Omental fat pad (tissue), 4 donors: ENCODE measurements around the gene TPGS1. TPM values are rescaled to one million over a fixed set of nuclear protein-coding genes. Genes with fewer than 3 reads are reported as not detected.

Experiments
- ATAC-seq: fragments of 150-250 bp; one replicate; pipeline ENCODE4 v1.9.1; 2016; ENCODE audit warnings: mild to moderate bottlenecking, moderate library complexity; ENCODE audit not compliant: low FRiP score
- DNase-seq: peaks from one replicate; pipeline ENCODE4 v3.0.0-alpha.2; 2019; ENCODE audit warnings: low spot score
- CTCF ChIP-seq, 3 donors: fragments of 450-650 bp; IDR thresholded peaks; one replicate each; pipeline ENCODE4 v1.5.1; 2016 to 2017; ENCODE audit warnings: antibody characterized with exemption in 3 of 3, mild to moderate bottlenecking in 3 of 3, moderate library complexity in 2 of 3
- total RNA-seq, 4 donors: library from RNA; depleted of rRNA; stranded (reverse); fragments of >200 nt; gene quantifications; one replicate each; pipeline ENCODE4 v1.1.0, GENCODE V29; 2016

Gene TPGS1
- total RNA-seq, 4 donors from 2014 or later = 45.5 to 61.2 (median 46.1) TPM

DNA sequence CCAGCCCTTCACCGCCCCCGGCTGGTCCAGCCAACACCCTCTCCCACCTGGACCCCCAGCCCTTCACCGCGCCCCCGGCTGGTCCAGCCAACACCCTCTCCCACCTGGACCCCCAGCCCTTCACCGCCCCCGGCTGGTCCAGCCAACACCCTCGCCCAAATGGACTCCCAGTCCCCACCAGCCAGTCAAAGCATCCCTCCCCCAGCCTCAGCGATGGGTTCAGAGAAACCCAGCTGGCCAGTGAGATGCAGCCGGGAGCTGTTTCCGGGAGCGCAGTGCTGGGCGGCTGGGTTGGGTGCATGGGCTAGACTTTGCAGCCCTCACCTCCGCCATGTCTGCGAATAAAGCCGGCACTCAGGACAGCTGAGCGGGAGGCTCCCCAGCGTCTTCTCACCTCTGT lies 17.7 kb downstream of the TPGS1 start:
- no peak for TF ChIP-seq CTCF (IDR thresholded peaks at IDR 0.05)
- DNase-seq (no peak), ATAC-seq (no peak)

DNA sequence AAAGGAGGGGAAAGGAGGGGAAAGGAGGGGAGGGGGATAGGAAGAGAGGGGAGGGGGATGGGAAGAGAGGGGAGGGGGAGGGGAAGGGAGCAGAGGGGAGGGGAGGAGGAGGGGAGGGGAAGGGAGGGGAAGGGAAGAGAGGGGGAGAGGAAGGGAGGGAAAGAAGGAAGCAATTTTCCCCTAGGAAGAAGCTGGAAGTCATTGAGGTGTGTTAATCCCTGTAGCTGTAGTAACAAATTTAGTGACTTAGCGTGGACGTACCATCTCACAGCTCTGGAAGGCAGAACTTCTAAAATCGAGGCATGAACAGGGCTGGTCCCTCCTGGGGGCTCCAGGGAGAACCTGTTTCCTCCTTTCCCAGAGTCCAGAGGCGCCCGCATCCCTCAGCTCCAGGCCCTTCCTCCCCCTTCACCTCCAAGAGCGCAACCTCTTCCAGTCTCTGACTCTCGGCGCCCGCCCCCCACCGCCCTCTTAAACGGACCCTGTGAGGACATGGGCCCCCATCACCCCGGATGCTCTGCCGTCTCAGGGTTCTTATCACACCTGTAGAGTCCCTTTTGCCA lies 18.6 kb downstream of the TPGS1 start:
- DNase-seq (no peak), ATAC-seq (no peak)
- no peak for TF ChIP-seq CTCF (IDR thresholded peaks at IDR 0.05)

DNA sequence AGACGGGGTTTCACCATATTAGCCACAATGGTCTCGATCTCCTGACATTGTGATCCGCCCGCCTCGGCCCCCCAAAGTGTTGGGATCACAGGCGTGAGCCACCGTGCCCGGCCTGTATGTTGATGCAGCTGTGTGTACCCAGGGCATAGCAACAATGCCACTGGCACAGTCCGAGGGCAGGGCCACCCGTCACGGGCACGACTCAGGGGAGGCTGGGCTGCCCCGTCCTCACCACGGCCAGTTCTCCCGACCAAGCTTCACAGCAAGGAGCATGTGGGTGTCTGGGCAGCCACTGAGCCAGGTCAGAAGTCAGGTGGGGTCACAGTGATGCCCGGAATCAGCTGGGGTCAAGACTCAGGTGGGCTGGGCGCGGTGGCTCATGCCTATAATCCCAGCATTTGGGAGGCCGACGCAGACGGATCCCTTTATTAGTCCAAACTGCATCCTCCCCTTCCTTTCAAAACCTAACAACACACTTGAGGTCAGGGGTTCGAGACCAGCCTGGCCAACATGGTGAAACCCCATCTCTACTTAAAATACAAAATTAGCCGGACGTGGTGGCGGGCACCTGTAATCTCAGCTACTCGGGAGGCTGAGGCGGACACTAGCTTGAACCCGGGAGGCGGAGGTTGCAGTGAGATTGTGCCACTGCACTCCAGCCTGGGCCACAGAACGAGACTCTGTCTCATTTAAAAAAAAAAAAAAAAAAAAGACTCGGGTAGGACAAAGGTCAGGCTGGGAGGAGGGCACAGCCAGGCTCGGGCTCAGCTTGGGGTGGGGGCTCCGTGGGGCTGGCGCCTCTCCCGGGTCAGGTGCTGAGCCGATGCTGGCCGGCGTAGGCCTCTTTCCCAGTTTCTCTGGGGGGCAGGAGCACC lies 23.1 kb downstream of the TPGS1 start:
- no peak for DNase-seq
- TF ChIP-seq CTCF (IDR thresholded peaks at IDR 0.05) = no peak
- ATAC-seq = no peak

- no peak for TF ChIP-seq CTCF (IDR thresholded peaks at IDR 0.05)
- peak; percentile 89 for ATAC-seq
- no peak for DNase-seq
Measured at GRCh38 chr19:531009-531752, 23.9 kb downstream of the TPGS1 start.

GRCh38 chr19:531753-532560 lies 24.7 kb downstream of the TPGS1 start, which contains the start of gene CDC34:
CDC34 (plus strand) TSS chr19:531760; CDS start chr19:531932, 172 bp downstream.
- DNase-seq = no peak
- peak; percentile 5 for ATAC-seq

More at GRCh38 chr19:531753-532560, 24.7 kb downstream of the TPGS1 start, which contains the start of gene CDC34:
- no peak for TF ChIP-seq CTCF (IDR thresholded peaks at IDR 0.05)
